HL-60 (cell line): Measurements from ENCODE around the gene ERC2.

Source experiments
- DNase-seq, 2 experiments: peaks; one replicate each; pipeline ENCODE4 v3.0.0-alpha.2; 2010 to 2020; ENCODE audit warnings: low read depth in 1 of 2, low spot score in 1 of 2
- H3K27ac ChIP-seq: fragments of 250-450 bp; sonication (Bioruptor Pico); replicated peaks from 2 replicates; pipeline ENCODE4 v1.5.1; 2020; ENCODE audit warnings: mild to moderate bottlenecking, moderate library complexity
- H3K27me3 ChIP-seq: fragments of 250-450 bp; sonication (Bioruptor Pico); 2 replicates; pipeline ENCODE4 v1.5.1; 2021; ENCODE audit warnings: mild to moderate bottlenecking, moderate library complexity; ENCODE audit not compliant: insufficient read depth, poor library complexity, severe bottlenecking
- H3K4me3 ChIP-seq: replicated peaks from 2 replicates; pipeline ENCODE4 v1.5.1; 2011; ENCODE audit warnings: mild to moderate bottlenecking, control low read depth, low read length; ENCODE audit not compliant: insufficient read depth
- CTCF ChIP-seq: IDR thresholded peaks from one replicate; pipeline ENCODE4 v1.5.1; 2011; ENCODE audit warnings: low read length, control low read depth, inconsistent platforms; ENCODE audit not compliant: insufficient read depth
- GABPA ChIP-seq: IDR thresholded peaks from 2 replicates; pipeline ENCODE4 v1.6.1; 2012; ENCODE audit warnings: low read depth
- POLR2AphosphoS5 ChIP-seq: IDR thresholded peaks from 2 replicates; pipeline ENCODE4 v1.6.1; 2012; ENCODE audit warnings: low read depth
- REST ChIP-seq: IDR thresholded peaks from 2 replicates; pipeline ENCODE4 v1.6.1; 2012; ENCODE audit warnings: low read depth; ENCODE audit not compliant: insufficient replicate concordance
- SPI1 ChIP-seq: IDR thresholded peaks from 2 replicates; pipeline ENCODE4 v1.6.1; 2012; ENCODE audit warnings: low read depth, mild to moderate bottlenecking, borderline replicate concordance

ERC2 gene

GRCh38 chr3:55690726-55691125 lies 777.5 kb downstream of the ERC2 start:
- no peak for TF ChIP-seq GABPA
- no peak for TF ChIP-seq SPI1
- TF ChIP-seq CTCF = no peak
- TF ChIP-seq POLR2AphosphoS5 = no peak
- Histone ChIP-seq H3K27ac (no peak overlapping the region), H3K4me3 (no peak overlapping the region), H3K27me3 (no peaks in the 10 kb centered on the region)
- DNase-seq = no peak

- no peak for DNase-seq
Measured at GRCh38 chr3:55690177-55690576, 778.1 kb downstream of the ERC2 start.

GRCh38 chr3:55688154-55688553 lies 780.1 kb downstream of the ERC2 start:
- Histone ChIP-seq H3K27ac (no peak overlapping the region), H3K27me3 (no peaks in the 10 kb centered on the region), H3K4me3 (no peak overlapping the region)
- DNase-seq = no peak
- TF ChIP-seq REST = no peak
- TF ChIP-seq GABPA = no peak
- TF ChIP-seq SPI1 = no peak
- TF ChIP-seq POLR2AphosphoS5 = no peak
- no peak for TF ChIP-seq CTCF

More at GRCh38 chr3:55690177-55690576, 778.1 kb downstream of the ERC2 start:
- no peaks in the 10 kb centered on the region for H3K27me3 ChIP-seq
- no peak overlapping the region for H3K4me3 ChIP-seq
- H3K27ac ChIP-seq = no peak overlapping the region
- TF ChIP-seq CTCF = no peak
- no peak for TF ChIP-seq GABPA
- TF ChIP-seq SPI1 = no peak
- no peak for TF ChIP-seq POLR2AphosphoS5
- TF ChIP-seq REST = no peak

GRCh38 chr3:55687526-55687925 lies 780.7 kb downstream of the ERC2 start:
- Histone ChIP-seq H3K27ac (no peak overlapping the region), H3K27me3 (no peaks in the 10 kb centered on the region), H3K4me3 (no peak overlapping the region)
- no peak for DNase-seq
- TF ChIP-seq GABPA (no peak), REST (no peak), POLR2AphosphoS5 (no peak), CTCF (no peak)
